GM18907 (cell line): Measurements from ENCODE around the gene RAI14.
A peak's percentile ranks its signal among the peaks of the same experiment; 100 is the strongest.
"Not testable (repeated sequence)": the region's sequence is repeated elsewhere in the genome, so short reads cannot be mapped to it uniquely, and the experiment has no call there.

Experiments used
- ATAC-seq: cut with Tn5 transposase; IDR thresholded peaks from one replicate; pipeline ENCODE4 v1.9.1; 2021; ENCODE audit warnings: mild to moderate bottlenecking, moderate library complexity; ENCODE audit not compliant: unreplicated experiment

RAI14 gene

GRCh38 chr5:34811706-34812105 is 155.6 kb downstream of the RAI14 start:
- ATAC-seq: no peak

- ATAC-seq: no peak
Observed at GRCh38 chr5:34813509-34813908, 157.4 kb downstream of the RAI14 start.

DNA sequence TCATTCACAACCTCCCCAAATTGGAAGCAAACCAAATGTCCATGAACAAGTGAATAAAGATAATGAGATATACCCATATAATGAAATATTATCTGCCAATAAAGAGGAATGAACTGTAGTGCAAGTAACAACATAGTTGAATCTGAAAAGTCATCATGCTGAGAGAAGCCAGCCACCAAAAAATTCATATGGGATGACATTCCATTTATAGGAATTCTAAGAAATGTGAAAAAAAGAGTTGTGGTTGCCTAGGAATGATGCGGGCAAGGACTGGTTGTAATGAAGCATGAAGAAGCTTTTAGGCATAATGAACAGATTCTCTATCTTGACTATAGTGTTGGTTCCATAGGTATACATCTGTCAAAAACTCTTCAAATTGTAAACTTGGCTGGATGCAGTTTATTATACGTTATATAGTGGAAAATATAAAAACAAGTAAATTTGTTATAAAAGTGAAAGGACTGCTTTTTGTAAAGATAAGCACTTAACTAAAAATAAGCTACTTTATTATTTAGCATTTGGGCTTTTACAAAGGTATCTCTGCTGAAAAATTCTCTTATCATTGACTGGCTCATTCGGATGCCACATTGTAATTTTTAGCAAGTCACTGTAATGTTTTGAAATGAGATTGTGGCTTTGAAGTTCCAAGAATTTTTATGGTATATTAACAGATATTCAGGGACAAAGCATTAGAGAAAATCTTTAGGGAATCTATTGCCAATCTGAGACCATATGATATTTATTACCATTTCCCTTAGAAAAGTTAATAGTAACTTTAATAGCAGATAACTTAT is 161.6 kb downstream of the RAI14 start:
- no peak for ATAC-seq

DNA sequence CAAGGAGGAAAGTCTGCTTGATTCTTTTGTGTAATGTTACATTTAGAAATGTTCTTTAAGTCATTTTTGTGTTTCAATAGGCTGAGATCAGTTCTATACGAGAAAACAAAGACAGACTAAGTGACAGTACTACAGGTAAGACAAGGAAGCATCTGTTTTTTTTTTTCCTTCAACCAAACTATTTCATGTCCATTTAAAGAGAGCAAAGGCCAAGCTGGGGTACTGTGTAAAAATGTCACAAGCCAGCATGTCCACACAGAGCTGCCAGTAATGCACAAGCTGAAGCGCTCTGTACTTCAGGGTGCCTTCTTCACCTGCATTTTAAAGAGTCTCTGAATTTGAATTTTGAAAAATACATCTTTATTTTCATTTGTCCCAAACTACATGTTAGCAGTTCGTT is 162.6 kb downstream of the RAI14 start:
- ATAC-seq: no peak

- no peak for ATAC-seq
Observed at GRCh38 chr5:34820593-34820992, 164.5 kb downstream of the RAI14 start.

DNA sequence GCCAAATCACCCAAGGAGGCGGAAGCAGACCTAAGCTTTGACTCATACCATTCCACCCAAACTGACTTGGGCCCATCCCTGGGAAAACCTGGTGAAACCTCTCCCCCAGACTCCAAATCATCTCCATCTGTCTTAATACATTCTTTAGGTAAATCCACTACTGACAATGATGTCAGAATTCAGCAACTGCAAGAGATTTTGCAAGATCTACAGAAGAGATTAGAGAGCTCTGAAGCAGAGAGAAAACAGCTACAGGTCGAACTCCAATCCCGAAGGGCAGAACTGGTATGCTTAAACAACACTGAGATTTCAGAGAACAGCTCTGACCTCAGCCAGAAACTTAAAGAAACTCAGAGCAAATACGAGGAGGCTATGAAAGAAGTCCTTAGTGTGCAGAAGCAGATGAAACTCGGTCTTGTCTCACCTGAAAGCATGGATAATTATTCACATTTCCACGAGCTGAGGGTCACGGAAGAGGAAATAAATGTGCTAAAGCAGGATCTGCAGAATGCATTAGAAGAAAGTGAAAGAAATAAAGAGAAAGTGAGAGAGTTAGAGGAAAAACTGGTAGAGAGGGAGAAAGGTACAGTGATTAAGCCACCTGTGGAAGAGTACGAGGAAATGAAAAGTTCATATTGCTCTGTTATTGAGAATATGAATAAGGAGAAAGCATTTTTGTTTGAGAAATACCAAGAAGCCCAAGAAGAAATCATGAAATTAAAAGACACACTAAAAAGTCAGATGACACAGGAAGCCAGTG is 167.0 kb downstream of the RAI14 start:
- ATAC-seq: no peak

DNA sequence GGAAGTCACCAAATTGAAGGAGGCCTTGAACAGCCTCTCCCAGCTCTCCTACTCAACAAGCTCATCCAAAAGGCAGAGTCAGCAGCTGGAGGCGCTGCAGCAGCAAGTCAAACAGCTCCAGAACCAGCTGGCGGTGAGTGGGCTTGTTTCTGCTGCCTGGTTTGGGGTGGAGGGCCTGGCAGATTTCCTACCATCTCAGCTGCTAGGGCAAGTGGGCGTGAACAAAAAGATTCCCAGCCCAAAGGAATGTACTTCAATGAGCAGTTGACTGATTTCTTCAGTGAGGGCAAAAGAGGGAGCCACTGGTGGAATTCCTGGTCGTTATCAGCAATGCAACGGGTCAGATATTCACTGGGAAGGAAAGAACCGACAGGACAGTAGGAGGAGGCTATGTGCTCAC is 170.2 kb downstream of the RAI14 start:
- ATAC-seq: no peak

DNA sequence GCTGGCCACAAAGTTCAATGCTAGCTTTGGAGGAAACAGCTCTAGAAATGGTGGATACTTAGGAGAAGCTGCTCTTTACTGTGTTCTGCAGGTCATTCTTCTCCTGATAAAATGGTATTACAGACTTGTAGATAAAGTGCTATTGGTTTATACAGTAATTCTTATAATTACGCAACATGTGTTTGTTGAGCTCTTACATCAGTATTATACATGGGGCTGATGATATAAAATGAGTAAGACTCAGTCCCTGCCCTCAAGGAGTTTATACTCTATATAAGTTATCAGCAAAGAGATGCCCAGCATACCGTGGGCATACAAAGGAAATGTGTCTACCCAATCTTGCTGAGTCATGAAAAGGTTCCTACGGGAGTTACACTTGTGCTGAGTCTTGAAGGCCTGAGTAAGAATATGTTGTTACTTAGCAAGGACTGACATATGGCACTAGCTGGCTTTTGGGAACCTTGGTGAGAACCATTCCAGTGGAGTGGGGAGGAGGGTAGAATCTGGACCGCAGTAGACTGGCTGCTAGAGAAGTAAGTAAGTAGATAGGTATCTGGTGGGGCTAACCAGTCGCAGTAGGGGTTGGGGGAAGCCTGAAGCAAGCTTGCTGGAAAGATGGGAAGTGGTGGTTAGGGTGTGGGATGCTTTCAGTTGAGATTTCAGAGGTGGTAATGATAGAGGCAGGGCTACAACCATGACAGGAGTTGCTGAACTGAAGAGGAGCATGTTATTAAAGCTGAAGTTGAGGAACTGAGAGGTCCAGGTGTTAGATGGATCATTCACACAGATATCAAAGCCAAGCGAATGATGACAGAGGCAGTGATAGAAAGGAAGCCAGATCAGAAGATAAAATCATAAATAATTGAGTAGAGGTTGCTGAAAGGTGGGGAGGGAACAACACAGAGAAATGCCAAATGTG is 171.7 kb downstream of the RAI14 start:
- no peak for ATAC-seq

DNA sequence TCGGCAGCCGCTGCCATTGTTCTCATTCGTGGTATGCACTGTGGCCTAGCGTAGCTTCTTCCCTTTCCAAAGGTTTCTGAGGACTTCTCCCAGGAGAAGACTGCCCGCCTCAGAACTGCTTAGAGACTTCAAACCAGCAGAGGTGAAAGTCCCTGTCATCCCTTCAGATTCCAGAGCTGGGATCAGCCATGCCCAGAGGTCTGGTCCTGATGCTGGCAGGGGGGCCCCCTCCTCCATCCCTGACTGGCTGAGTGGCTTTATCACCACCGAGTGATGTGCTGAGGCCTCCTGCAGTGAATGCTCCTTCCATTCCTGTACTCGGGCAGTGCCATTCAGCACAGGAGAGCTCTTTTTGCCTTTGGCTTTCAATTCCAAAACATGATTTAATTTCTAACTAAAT is 174.7 kb downstream of the RAI14 start:
- not testable (repeated sequence) for ATAC-seq

DNA sequence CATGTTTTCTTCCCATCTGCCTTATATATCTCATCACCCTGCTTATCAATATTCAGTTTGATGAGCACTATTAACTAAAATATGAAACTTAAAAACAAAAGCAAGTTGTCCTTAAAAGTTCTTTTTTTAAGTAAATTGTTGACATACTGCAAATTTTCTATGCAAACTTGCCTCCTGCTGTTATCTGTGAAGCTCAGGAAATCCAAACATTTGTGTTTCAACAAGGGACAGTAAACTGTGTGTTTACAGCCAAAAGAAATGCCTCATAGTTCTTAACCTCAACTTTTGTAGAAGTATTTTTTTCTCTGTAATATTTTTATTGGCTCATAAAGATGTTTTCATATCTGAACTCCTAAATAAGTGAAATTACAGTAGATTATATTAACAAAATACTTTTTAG is 175.2 kb downstream of the RAI14 start:
- no peak for ATAC-seq

- ATAC-seq: no peak
Observed at GRCh38 chr5:34832568-34832967, 176.4 kb downstream of the RAI14 start.

- ATAC-seq: no peak
Observed at GRCh38 chr5:34833090-34833489, 177.0 kb downstream of the RAI14 start.

GRCh38 chr5:34833976-34834793 is 178.1 kb downstream of the RAI14 start:
- no peak for ATAC-seq

DNA sequence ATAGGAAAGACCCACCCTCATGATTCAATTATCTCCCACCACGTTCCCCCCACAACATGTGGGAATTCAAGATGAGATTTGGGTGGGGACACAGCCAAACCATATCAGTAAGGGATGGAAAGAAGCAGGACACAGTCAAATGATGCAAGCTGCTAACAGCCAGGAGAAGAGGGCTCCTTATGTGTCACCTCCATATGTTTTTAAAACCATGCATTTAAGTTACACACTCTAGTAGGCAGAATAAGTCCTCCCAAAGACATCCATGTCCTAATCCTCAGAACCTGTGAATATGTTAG is 178.6 kb downstream of the RAI14 start:
- ATAC-seq: no peak

DNA sequence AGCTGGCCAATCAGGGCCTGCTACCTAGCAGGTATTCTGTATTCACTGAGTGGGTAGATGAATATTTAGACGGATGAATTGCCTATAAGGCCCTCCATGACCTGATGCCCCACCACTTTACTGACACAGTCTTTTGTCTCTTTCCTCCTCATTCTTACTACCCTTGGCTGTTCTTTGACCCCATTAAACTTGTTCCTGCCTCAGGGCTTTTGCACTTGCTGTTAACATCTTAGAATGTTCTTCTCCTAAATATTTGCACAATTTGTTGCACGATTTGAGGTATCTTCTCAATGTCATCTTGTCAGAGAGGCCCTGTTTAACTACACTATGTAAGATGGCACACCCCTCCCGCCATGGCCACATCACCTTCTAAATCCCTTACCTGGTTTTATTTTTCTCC is 179.5 kb downstream of the RAI14 start:
- no peak for ATAC-seq

GRCh38 chr5:34838785-34839714 is 182.9 kb downstream of the RAI14 start, which contains the start of gene TTC23L:
Gene TTC23L, plus strand, starts transcription at chr5:34839164. Its CDS starts 1,508 bp downstream, at chr5:34840672.
- ATAC-seq: peak; percentile 99

GRCh38 chr5:34841816-34842215 is 185.7 kb downstream of the RAI14 start:
- no peak for ATAC-seq

DNA sequence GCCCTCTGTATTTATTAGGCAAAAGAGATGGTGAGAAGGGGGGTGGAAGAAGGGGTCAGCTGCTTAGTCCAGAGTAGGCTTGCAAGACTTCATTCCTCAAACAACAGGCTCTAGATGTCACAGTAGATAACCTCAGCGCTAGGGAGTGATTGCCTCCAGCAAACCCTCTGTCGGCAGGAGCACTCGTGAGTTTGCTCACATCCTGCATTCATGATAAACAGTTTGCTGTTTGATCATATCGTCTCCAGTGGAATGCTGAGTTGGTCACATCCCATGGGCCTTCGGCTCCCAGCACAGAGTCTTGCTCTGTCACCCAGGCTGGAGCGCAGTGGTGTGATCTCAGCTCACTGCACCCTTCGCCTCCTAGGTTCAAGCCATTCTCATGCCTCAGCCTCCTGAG is 186.4 kb downstream of the RAI14 start:
- ATAC-seq: no peak

DNA sequence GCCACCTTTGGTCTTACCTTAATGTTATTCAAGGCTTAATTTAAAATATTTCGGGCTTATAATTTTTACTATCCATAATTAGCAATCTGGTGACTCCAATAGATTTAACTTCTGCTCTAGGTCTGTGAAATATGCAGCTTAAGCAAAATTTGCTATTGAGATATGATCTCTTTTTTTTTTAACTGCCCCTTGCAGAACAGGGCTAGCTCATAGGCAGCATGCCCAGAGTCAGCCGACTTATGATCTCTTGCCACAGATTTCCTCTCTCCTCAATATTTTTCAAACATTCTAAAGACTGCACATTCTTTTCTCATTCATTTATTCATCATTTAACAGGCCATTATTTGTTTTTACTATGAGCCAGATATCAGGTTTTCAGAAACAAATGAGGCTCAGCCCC is 187.4 kb downstream of the RAI14 start:
- no peak for ATAC-seq
